Left colon (tissue), 2 donors: ENCODE results near the gene TGM2. TPM values are rescaled to one million over a fixed set of nuclear protein-coding genes. Genes with fewer than 3 reads are reported as not detected.

ENCODE experiments used
- ATAC-seq: fragments of 200-7000 bp; cut with Tn5 transposase; one replicate; pipeline ENCODE4 v1.9.1; 2020; ENCODE audit warnings: mild to moderate bottlenecking, moderate library complexity
- DNase-seq, 2 donors: peaks; one replicate each; pipeline ENCODE4 v3.0.0-alpha.2; 2020
- intact Hi-C, 2 donors: fragments of 100-400 bp; cut with DNase I in 1 of 2; cut with micrococcal nuclease in 1 of 2; formaldehyde crosslinking; loops; one replicate each; pipeline versions ENCODE4 v1.11.2 to v1.14.0; 2022; cut with DNase I, micrococcal nuclease
- total RNA-seq, 2 donors: library from RNA; stranded (reverse); fragmentation: NEBNext Ultra II Directional; extraction: Animal tissue kit (Norgen Biotek cat#: 25700); gene quantifications; one replicate each; pipeline ENCODE4 v1.2.1, GENCODE V29; 2021
- donor health status: DM: no; HTN: no; CAD: no.
- donor health status: DM: yes; HTN: yes; CAD: no.

TGM2 gene
- total RNA-seq, 2 donors from 2014 or later, result 26.9 to 33.9 TPM

DNA sequence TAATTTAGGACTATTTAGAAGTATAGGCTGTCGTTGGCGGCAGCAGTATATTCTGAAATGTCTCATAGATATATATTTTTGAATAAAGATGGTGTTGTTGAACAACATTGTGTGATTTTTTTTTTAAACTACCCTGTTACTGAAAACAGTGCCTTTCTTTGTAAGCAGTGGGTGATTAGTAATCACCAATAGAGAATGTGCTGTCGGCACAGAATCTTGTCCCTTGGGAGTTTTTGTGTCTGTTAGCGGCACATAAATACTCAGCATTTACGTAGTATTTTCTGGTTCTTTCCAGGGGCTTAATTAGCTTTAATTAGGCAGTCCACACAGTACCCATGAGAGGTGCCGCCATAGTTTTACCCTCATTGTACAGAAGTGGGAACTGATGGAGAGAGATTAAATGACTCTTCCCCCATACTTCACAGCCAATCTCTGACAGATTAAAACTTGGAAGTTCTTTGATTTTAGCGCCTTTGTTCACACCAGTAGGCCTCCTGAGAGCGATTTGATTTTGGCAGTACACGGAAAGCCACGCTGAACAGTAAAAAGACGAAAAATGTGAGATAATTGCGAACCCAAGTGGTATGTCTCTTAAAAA, 72.7 kb downstream of the TGM2 start:
- intact Hi-C loops, result no loop called here
- DNase-seq (no peak), ATAC-seq (no peak)

DNA sequence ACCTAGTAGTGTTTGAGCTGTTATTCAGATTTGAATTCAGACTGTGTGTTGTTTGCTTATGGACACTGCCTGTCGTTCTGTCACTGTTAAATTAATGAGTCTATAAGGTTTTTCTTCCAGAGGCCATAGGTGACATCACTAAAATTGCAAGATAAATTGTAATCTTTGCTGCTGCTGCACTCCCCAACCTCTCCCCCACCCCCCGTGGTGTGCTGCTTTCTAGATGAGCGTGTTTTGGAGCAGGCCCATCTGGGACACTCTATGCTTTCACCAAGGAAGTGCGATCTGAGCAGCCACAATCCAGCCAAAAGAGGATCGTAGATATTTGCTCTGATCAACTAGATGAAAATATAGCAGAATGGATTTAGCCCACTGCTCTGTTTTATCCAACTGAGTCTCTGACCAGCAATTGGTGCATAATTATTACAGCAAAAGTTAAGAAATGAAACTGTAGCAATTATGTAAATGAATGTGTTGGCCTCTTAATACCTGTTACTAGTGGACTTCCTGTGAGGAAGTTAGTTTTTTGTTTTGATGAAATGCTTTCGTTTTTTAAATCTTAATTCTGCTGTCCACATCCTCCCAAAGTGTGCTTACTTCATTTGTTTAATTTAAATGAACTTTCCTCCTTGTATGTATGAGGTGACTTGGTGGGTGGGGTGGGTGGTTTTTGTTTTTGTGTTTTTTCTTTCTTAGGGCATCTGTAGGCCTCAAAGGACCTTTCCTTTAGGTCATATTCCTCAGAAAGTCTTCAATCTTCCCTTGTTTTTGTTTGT, 73.4 kb downstream of the TGM2 start:
- ATAC-seq, result no peak
- DNase-seq, result no peak
- intact Hi-C loops, result no loop called here

DNA sequence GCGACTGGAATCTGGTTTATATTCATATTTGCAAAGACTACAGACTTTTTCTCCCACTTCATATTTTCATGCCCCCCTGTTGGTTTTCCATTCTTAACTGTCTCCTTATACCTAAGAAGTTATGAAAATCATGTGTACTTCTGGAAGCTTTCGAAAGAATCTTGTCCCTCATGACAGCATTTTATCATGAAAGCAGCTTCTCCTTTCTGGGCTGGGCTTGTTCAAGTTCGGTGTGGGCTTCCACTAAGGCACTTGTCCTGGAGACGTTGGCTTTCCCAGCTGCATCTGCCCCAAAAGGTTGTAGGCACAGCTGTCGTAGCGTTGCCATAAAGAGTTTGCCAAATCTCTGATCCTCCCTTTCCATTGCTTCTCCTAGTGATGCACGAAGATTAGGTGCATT, 75.0 kb downstream of the TGM2 start:
- no peak for ATAC-seq
- intact Hi-C loops, result no loop called here
- no peak for DNase-seq

DNA sequence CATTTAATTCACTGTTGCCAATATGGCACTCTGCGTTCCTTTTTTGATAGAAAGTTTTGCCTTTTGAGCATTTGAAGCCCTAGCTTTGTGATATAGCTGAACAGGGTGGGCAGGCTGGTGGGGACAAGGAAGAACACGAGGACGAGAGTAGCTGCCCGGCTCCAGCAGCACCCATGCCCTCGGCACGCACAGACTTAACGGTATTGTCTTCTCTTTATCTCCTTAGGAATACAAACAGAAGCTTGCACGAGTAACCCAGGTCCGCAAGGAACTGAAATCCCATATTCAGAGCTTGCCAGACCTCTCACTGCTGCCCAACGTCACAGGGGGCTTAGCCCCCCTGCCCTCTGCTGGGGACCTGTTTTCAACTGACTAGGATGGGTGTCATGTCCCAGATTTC, 75.6 kb downstream of the TGM2 start:
- ATAC-seq, result no peak
- intact Hi-C loops, result no loop called here

DNA sequence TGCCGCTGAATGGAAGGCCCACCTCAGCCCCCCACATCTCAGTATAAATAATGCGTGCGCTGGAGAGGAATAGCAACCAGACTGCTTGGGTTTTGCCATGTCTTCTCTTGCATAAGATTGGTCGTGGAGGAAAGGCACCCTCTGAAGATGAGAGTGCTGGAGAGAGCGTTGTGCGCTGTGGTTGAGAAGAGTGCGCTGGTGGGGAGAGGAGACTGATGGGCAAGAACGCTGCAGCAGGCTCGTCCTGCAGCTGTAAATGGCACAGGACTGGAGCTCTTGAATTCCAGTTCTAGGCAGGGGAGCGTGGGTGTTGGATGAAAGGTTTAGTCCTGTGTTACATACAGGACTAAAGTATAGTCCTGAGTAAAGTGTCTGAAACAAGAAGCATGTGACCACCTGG, 80.0 kb downstream of the TGM2 start:
- intact Hi-C loops, result no loop called here
- DNase-seq, result no peak
- ATAC-seq, result no peak

More for the DNA sequence above, 75.6 kb downstream of the TGM2 start:
- no peak for DNase-seq

DNA sequence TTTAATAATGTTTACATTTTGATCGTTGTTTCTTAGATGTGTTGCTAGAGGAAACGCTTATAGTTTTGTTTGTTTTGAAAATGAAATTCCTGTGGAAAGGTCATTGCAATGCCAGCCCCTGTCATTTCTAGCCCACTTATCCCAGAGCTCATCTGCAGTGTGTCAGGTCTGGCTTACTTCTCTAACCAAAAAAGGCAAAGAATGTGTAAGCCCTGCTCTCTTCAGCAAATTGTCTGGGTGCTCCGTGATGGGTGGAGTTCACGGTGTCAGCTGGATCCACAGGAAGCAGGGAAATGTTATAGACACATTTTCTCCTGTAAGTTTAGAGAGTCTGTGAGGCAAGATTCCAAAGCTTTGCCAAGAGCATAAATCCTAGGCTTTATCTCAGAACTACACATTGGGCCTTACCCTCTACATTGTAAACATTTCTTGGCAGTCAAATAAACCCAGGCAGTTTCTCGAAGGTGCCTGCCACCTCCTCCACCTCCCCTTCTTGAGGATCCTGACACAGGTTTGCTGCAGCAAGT, 80.6 kb downstream of the TGM2 start:
- ATAC-seq (peak; percentile 15), DNase-seq (no peak)
- intact Hi-C loops, result no loop called here

DNA sequence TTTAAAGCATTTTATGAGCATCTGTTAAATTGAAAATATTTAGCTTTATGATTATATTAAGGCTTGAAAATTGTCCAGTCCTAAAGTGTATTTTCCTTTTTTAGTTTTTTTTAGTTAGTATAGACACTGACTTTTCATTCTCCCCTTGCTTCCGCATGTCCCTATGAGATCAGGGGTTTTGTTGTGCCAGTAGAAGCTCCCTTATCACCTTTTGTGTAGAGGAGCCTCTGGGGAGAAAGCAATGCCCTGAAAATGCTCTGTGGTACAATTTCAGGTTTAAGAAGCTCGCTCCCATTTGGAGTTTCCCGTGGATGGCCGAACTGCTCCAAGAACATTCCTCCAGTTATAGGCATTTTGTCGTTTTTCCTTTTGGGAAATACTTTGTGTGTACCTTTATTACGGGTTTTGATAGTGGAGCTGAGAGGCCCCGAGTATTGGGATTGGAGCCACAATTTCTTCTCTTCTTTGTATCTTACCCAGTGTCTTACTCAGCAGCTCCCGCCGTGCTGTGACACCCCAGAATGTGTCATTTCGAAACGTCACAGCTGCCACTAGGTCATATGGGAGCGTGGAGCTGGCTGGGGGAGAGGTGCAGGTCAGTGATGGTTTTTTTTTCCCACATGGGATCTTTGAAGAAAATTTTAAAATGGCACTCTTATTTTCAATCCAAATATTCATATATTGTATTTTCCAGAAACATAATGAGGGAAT, 81.6 kb downstream of the TGM2 start:
- ATAC-seq (no peak), DNase-seq (no peak)
- intact Hi-C loops, result no loop called here

DNA sequence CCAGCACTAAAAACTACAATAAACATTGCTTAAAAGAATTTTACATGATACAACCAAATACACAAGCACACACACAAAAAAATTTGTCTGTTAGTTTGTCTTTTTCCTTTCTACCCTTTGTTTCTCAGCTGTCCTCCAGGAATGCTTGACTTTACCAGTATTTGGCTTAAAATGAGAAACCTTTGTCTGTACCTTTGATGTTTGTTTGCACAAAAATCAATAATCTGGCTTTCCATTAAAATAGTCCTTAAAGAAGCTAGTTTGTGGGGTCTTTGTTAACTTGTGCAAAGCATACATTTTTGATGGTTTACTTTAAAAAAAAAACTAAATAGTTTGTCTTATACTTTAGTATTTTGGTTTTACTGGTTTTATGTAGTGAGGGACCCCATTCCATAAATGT, 82.2 kb downstream of the TGM2 start:
- intact Hi-C loops, result no loop called here
- ATAC-seq (no peak), DNase-seq (no peak)

DNA sequence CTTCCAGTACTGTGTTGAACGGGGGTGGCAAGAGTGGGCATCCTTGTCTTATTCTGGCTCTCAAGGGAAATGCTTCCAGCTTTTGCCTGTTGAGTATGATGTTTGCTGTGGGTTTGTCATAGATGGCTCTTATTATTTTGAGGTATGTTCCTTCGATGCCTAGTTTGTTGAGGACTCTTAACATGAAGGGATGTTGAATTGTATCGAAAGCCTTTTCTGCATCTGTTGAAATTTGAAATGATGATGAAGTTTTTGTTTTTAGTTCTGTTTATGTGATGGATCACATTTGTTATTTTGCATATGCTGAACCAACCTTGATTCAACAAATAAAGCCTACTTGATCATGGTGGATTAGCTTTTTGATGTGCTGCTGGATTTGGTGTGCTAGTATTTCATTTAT, 83.5 kb downstream of the TGM2 start:
- intact Hi-C loops, result no loop called here
- no peak for ATAC-seq

DNA sequence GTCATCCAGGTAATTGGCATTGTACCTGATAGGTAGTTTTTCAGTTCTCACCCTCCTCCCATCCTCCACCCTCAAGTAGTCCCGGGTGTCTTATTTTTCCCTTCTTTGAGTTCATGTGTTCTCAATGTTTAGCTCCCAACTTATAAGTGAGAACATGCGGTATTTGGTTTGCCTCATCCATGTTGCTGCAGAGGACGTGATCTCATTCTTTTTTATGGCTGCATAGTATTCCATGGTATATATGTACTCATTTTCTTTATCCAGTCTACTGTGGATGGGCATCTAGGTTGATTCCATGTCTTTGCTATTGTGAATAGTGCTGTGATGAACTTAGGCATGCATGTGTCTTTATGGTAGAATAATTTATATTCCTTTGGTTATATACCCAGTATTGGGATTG, 85.7 kb downstream of the TGM2 start:
- ATAC-seq, result no peak
- no peak for DNase-seq
- intact Hi-C loops, result no loop called here

More for the DNA sequence above, 83.5 kb downstream of the TGM2 start:
- no peak for DNase-seq

DNA sequence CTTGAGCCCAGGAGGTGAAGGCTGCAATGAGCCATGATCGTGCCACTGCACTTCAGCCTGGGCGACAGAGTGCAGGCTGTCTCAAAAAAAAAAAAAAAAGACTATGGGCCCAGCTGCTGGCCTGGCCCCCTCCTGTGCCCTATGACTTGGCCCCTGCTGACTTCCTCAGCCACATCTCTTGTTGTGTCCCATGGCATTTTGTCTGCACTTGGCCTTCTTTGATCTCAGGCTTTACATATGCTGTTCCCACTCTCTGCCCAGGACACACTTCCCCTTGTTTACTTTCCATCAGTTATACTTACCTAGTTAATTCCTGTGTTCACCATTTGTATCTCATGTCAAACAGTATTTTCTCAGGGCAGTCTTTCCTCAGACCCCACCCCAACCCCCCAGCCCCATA, 87.0 kb downstream of the TGM2 start:
- no peak for DNase-seq
- ATAC-seq, result no peak
- intact Hi-C loops, result no loop called here

Other genes with a start within 250 kb of the TGM2 start
- gene TTI1, start 131.8 kb downstream of the TGM2 start, total RNA-seq, result 10 to 100 TPM in 1 of 2 donors, 1 to 10 TPM in 1; 9.6 to 13.6 TPM
- gene RPRD1B, start 131.5 kb downstream of the TGM2 start, total RNA-seq, result 10 to 100 TPM; 30.8 to 34.9 TPM
- 1 to 10 TPM in 1 of 2 donors, under 1 TPM in 1; 0.34 to 2.5 TPM for gene KIAA1755, start 95.5 kb upstream of the TGM2 start, total RNA-seq
- not detected for gene BPI, start 138.9 kb upstream of the TGM2 start, total RNA-seq
- not detected for gene LBP, start 181.2 kb upstream of the TGM2 start, total RNA-seq